Measurements from ENCODE around the gene OTUB1. TPM values are rescaled to one million over a fixed set of nuclear protein-coding genes. Genes with fewer than 3 reads are reported as not detected.

OTUB1 gene
- total and polyA plus RNA-seq, 9 of the 15 experiments (the other 6 are each of a cell fraction or from before 2014, with no cell fraction given): 29.5 to 134 (median 66.1) TPM

- no peak overlapping the region for H3K4me3 ChIP-seq
- in situ Hi-C loops (cut with MboI): no loop called here
- CTCF ChIA-PET (ENCODE audit: low intra/inter-chr PET ratio): no interaction called here
- TF ChIP-seq HMG20B (CRISPR knock-in tag; IDR thresholded peaks at IDR 0.05): no peak
- no peak for TF ChIP-seq ZNF766 (CRISPR knock-in tag; conservative IDR thresholded peaks at IDR 0.05)
- TF ChIP-seq ESRRA (IDR thresholded peaks at IDR 0.05; ENCODE audit: borderline replicate concordance, low read depth): no peak
- TF ChIP-seq FOXP1 (CRISPR knock-in tag; IDR thresholded peaks at IDR 0.05): no peak
- no peak for TF ChIP-seq ZNF197 (CRISPR knock-in tag; IDR thresholded peaks at IDR 0.05; ENCODE audit: low read depth)
- no peak for TF ChIP-seq E2F3 (CRISPR knock-in tag; IDR thresholded peaks at IDR 0.05)
- TF ChIP-seq CREB3L1 (IDR thresholded peaks at IDR 0.05; ENCODE audit: borderline replicate concordance, low read depth): no peak
- TF ChIP-seq ZNF584 (CRISPR knock-in tag; IDR thresholded peaks at IDR 0.05; ENCODE audit: low read depth): no peak
- TF ChIP-seq ZNF408 (CRISPR knock-in tag; IDR thresholded peaks at IDR 0.05; ENCODE audit: low read depth): no peak
- TF ChIP-seq ZNF696 (CRISPR knock-in tag; conservative IDR thresholded peaks at IDR 0.05): no peak
- no peak for TF ChIP-seq RAD21 (CRISPR knock-in tag; conservative IDR thresholded peaks at IDR 0.05 in 1 of 2, IDR thresholded peaks at IDR 0.05 in 1 of 2)
- TF ChIP-seq BHLHE40 (IDR thresholded peaks at IDR 0.05; ENCODE audit: low read length): no peak
- TF ChIP-seq E2F1 (CRISPR knock-in tag; IDR thresholded peaks at IDR 0.05): no peak
- no peak for TF ChIP-seq ZNF282 (CRISPR knock-in tag; IDR thresholded peaks at IDR 0.05)
- TF ChIP-seq ZNF316 (IDR thresholded peaks at IDR 0.05): no peak
- no peak for TF ChIP-seq ZNF23 (CRISPR knock-in tag; IDR thresholded peaks at IDR 0.05)
- TF ChIP-seq ELK3 (CRISPR knock-in tag; IDR thresholded peaks at IDR 0.05): no peak
These were observed 40.5 kb downstream of the OTUB1 start for GRCh38 chr11:64026575-64027205.

More at GRCh38 chr11:64026575-64027205, 40.5 kb downstream of the OTUB1 start:
- no TSS peak for BruUV-seq (replicated peaks)
- H3K4me1 ChIP-seq (replicated peaks in 1 of 2; ENCODE audit: control insufficient read depth in 2 of 2, insufficient read depth in 2 of 2, low read length in 2 of 2): peaks cover 0 to 38% of the 10 kb centered on the region in 2 experiments; a peak in 2 of 5 replicates
- intact Hi-C loops (cut with micrococcal nuclease): no loop called here
- no peak overlapping the region for H2AFZ ChIP-seq (ENCODE audit: low read depth, low read length)
- DNase-seq (ENCODE audit: extremely low read depth in 1 of 4, low spot score in 3 of 4): no peak
- FAIRE-seq: no peak
- H3K4me2 ChIP-seq (ENCODE audit: insufficient read depth, low read length): no peak overlapping the region
- H3K36me3 ChIP-seq (ENCODE audit: control insufficient read depth, insufficient read depth, low read length): no peaks in the 10 kb centered on the region
- POLR2A ChIA-PET: interaction anchor here (0.7 to 1.0 kb wide), 3 partner anchors 10 to 49 kb away, joined by 3 to 4 read pairs (median 3); no protein-coding TSS in a partner anchor
- H3K9me1 ChIP-seq (ENCODE audit: control insufficient read depth, insufficient read depth, low read length): no peaks in the 10 kb centered on the region
- no peak overlapping the region for H3K9ac ChIP-seq (ENCODE audit: insufficient read depth in 1 of 2, low read depth in 2 of 2, low read length in 2 of 2)
- H3K9me3 ChIP-seq (replicated peaks; ENCODE audit: control insufficient read depth, insufficient read depth, low read depth, low read length): no peaks in the 10 kb centered on the region
- 58% methylated on average over 7 of the region's 7 CpGs for WGBS (ENCODE audit: insufficient coverage, low coverage, missing lambda C conversion rate)
- no peak for ATAC-seq
- peaks cover 68% of the 10 kb centered on the region for H4K20me1 ChIP-seq (replicated peaks; ENCODE audit: control insufficient read depth, insufficient read depth, low read length)
- H3K27me3 ChIP-seq (ENCODE audit: control insufficient read depth in 2 of 2, insufficient read depth in 2 of 2, low read length in 2 of 2): no peaks in the 10 kb centered on the region
- H3K27ac ChIP-seq (ENCODE audit: extremely low read depth, low read depth, low read length): no peak overlapping the region
- H3K79me2 ChIP-seq (ENCODE audit: control insufficient read depth, insufficient read depth, low read length): no peaks in the 10 kb centered on the region

Data from K562 (cell line).